ENCODE measurements around the gene CLDN5. TPM values are rescaled to one million over a fixed set of nuclear protein-coding genes. Genes with fewer than 3 reads are reported as not detected.

CLDN5 gene
- total and polyA plus RNA-seq, 7 experiments from 2014 or later = 1.7 to 11.7 (median 4.4) TPM; not detected in 3

GRCh38 chr22:19510919-19511341 is 13.3 kb downstream of the CLDN5 start:
- Histone ChIP-seq H3K4me1 (ENCODE audit: control insufficient read depth in 2 of 2, insufficient read depth in 2 of 2, low read length in 2 of 2) (peaks cover 0 to 4% of the 10 kb centered on the region in 2 donors), H3K27me3 (ENCODE audit: control insufficient read depth in 2 of 2, insufficient read depth in 2 of 2, low read length in 2 of 2) (no peaks in the 10 kb centered on the region), H3K27ac (ENCODE audit: low read depth, low read length) (no peak overlapping the region), H3K9me3 (ENCODE audit: control insufficient read depth in 2 of 3, low read length in 3 of 3) (no peaks in the 10 kb centered on the region), H3K36me3 (ENCODE audit: control insufficient read depth in 2 of 3, insufficient read depth in 3 of 3, low read length in 3 of 3) (no peaks in the 10 kb centered on the region), H3K4me3 (ENCODE audit: low read length) (no peak overlapping the region)
- Mint-ChIP-seq H3K36me3 (peaks cover 0 to 31% (median 6%) of the 10 kb centered on the region in 5 donors), H3K27me3 (no peaks in the 10 kb centered on the region), H3K4me3 (no peak overlapping the region), H3K27ac (no peak overlapping the region), H3K9me3 (peaks cover 0 to 10% (median 5%) of the 10 kb centered on the region in 11 donors), H3K4me1 (peaks cover 7 to 16% (median 10%) of the 10 kb centered on the region in 7 donors)
- DNase-seq = no peak
- intact Hi-C loops (cut with micrococcal nuclease) = no loop called here
- no peak for ATAC-seq
- ChIA-PET CTCF (no interaction called here), POLR2A (no interaction called here)

- intact Hi-C loops (cut with micrococcal nuclease) = no loop called here
- H3K27me3 ChIP-seq (ENCODE audit: control insufficient read depth in 2 of 2, insufficient read depth in 2 of 2, low read length in 2 of 2) = no peaks in the 10 kb centered on the region
These were observed 14.3 kb downstream of the CLDN5 start for GRCh38 chr22:19509923-19510322.

GRCh38 chr22:19509191-19509590 is 15.0 kb downstream of the CLDN5 start:
- POLR2A ChIA-PET = no interaction called here
- no peak overlapping the region for H3K27ac Mint-ChIP-seq

More at GRCh38 chr22:19509923-19510322, 14.3 kb downstream of the CLDN5 start:
- DNase-seq (no peak), ATAC-seq (no peak)
- Mint-ChIP-seq H3K4me3 (no peak overlapping the region), H3K9me3 (peaks cover 0 to 10% (median 5%) of the 10 kb centered on the region in 11 donors), H3K27me3 (no peaks in the 10 kb centered on the region), H3K4me1 (peaks cover 17 to 20% (median 18%) of the 10 kb centered on the region in 7 donors), H3K27ac (no peak overlapping the region), H3K36me3 (peaks cover 0 to 28% (median 6%) of the 10 kb centered on the region in 5 donors)
- POLR2A ChIA-PET = no interaction called here
- CTCF ChIA-PET = interaction anchor here (0.6 kb wide), 1 partner anchor 1453 kb away, joined by 3 read pairs; no protein-coding TSS in a partner anchor
- H3K27ac ChIP-seq (ENCODE audit: low read depth, low read length) = no peak overlapping the region
- H3K9me3 ChIP-seq (ENCODE audit: control insufficient read depth in 2 of 3, low read length in 3 of 3) = no peaks in the 10 kb centered on the region
- no peak overlapping the region for H3K4me3 ChIP-seq (ENCODE audit: low read length)
- peaks cover 0 to 14% of the 10 kb centered on the region in 2 donors for H3K4me1 ChIP-seq (ENCODE audit: control insufficient read depth in 2 of 2, insufficient read depth in 2 of 2, low read length in 2 of 2)
- no peaks in the 10 kb centered on the region for H3K36me3 ChIP-seq (ENCODE audit: control insufficient read depth in 2 of 3, insufficient read depth in 3 of 3, low read length in 3 of 3)

GRCh38 chr22:19508024-19508776 is 16.0 kb downstream of the CLDN5 start:
- Histone ChIP-seq H3K36me3 (ENCODE audit: control insufficient read depth in 2 of 3, insufficient read depth in 3 of 3, low read length in 3 of 3) (no peaks in the 10 kb centered on the region), H3K9me3 (ENCODE audit: control insufficient read depth in 2 of 3, low read length in 3 of 3) (no peaks in the 10 kb centered on the region), H3K4me1 (ENCODE audit: control insufficient read depth in 2 of 2, insufficient read depth in 2 of 2, low read length in 2 of 2) (peaks cover 0 to 16% of the 10 kb centered on the region in 2 donors), H3K27me3 (ENCODE audit: control insufficient read depth in 2 of 2, insufficient read depth in 2 of 2, low read length in 2 of 2) (no peaks in the 10 kb centered on the region), H3K27ac (ENCODE audit: low read depth, low read length) (no peak overlapping the region), H3K4me3 (ENCODE audit: low read length) (no peak overlapping the region)
- peaks cover 0 to under 1% (median 0%) of the 10 kb centered on the region in 11 donors for H3K9me3 Mint-ChIP-seq
- peaks cover 14 to 24% (median 18%) of the 10 kb centered on the region in 7 donors for H3K4me1 Mint-ChIP-seq
- ATAC-seq = no peak
- ChIA-PET POLR2A (no interaction called here), CTCF (interaction anchor here (1.3 kb wide), 1 partner anchor 122 kb away, joined by 3 read pairs; no protein-coding TSS in a partner anchor)
- no peak for DNase-seq
- no peak overlapping the region for H3K27ac Mint-ChIP-seq
- H3K27me3 Mint-ChIP-seq = no peaks in the 10 kb centered on the region
- H3K36me3 Mint-ChIP-seq = peaks cover 0 to 14% (median 0%) of the 10 kb centered on the region in 5 donors
- no peak overlapping the region for H3K4me3 Mint-ChIP-seq
- intact Hi-C loops (cut with micrococcal nuclease) = no loop called here

More at GRCh38 chr22:19509191-19509590, 15.0 kb downstream of the CLDN5 start:
- CTCF ChIA-PET = no interaction called here
- H3K27ac ChIP-seq (ENCODE audit: low read depth, low read length) = no peak overlapping the region
- H3K4me3 Mint-ChIP-seq = no peak overlapping the region
- no peaks in the 10 kb centered on the region for H3K27me3 Mint-ChIP-seq
- peaks cover 14 to 24% (median 18%) of the 10 kb centered on the region in 7 donors for H3K4me1 Mint-ChIP-seq
- no peak for DNase-seq
- H3K9me3 Mint-ChIP-seq = peaks cover 0 to 10% (median 5%) of the 10 kb centered on the region in 11 donors
- H3K4me1 ChIP-seq (ENCODE audit: control insufficient read depth in 2 of 2, insufficient read depth in 2 of 2, low read length in 2 of 2) = peaks cover 0 to 16% of the 10 kb centered on the region in 2 donors
- intact Hi-C loops (cut with micrococcal nuclease) = no loop called here
- peaks cover 0 to 23% (median 6%) of the 10 kb centered on the region in 5 donors for H3K36me3 Mint-ChIP-seq
- H3K27me3 ChIP-seq (ENCODE audit: control insufficient read depth in 2 of 2, insufficient read depth in 2 of 2, low read length in 2 of 2) = no peaks in the 10 kb centered on the region
- ATAC-seq = no peak
- no peaks in the 10 kb centered on the region for H3K36me3 ChIP-seq (ENCODE audit: control insufficient read depth in 2 of 3, insufficient read depth in 3 of 3, low read length in 3 of 3)
- H3K9me3 ChIP-seq (ENCODE audit: control insufficient read depth in 2 of 3, low read length in 3 of 3) = no peaks in the 10 kb centered on the region
- H3K4me3 ChIP-seq (ENCODE audit: low read length) = no peak overlapping the region

GRCh38 chr22:19507534-19507861 is 16.7 kb downstream of the CLDN5 start:
- H3K27ac Mint-ChIP-seq = peak overlapping the region in 1 of 9 donors; percentile 43
- H3K4me3 Mint-ChIP-seq = no peak overlapping the region
- Histone ChIP-seq H3K27me3 (ENCODE audit: control insufficient read depth in 2 of 2, insufficient read depth in 2 of 2, low read length in 2 of 2) (no peaks in the 10 kb centered on the region), H3K9me3 (ENCODE audit: control insufficient read depth in 2 of 3, low read length in 3 of 3) (no peaks in the 10 kb centered on the region), H3K36me3 (ENCODE audit: control insufficient read depth in 2 of 3, insufficient read depth in 3 of 3, low read length in 3 of 3) (no peaks in the 10 kb centered on the region), H3K4me3 (ENCODE audit: low read length) (no peak overlapping the region), H3K27ac (ENCODE audit: low read depth, low read length) (no peak overlapping the region), H3K4me1 (ENCODE audit: control insufficient read depth in 2 of 2, insufficient read depth in 2 of 2, low read length in 2 of 2) (peaks cover 0 to 16% of the 10 kb centered on the region in 2 donors)
- peaks cover 14 to 24% (median 18%) of the 10 kb centered on the region in 7 donors for H3K4me1 Mint-ChIP-seq
- peaks cover 0 to 11% (median 0%) of the 10 kb centered on the region in 5 donors for H3K36me3 Mint-ChIP-seq
- intact Hi-C loops (cut with micrococcal nuclease) = no loop called here
- no peak for ATAC-seq
- H3K9me3 Mint-ChIP-seq = no peaks in the 10 kb centered on the region
- DNase-seq = no peak
- no peaks in the 10 kb centered on the region for H3K27me3 Mint-ChIP-seq
- CTCF ChIA-PET = interaction anchor here (1.3 kb wide), 1 partner anchor 122 kb away, joined by 3 read pairs; no protein-coding TSS in a partner anchor
- POLR2A ChIA-PET = no interaction called here

GRCh38 chr22:19506212-19506611 is 18.0 kb downstream of the CLDN5 start:
- H3K36me3 Mint-ChIP-seq = peaks cover 0 to 8% (median 0%) of the 10 kb centered on the region in 5 donors
- CTCF ChIA-PET = interaction anchor here (0.7 to 1.5 kb wide), 2 partner anchors 10 to 30 kb away, joined by 3 to 7 read pairs; no protein-coding TSS in a partner anchor
- ATAC-seq (no peak), DNase-seq (no peak)
- Histone ChIP-seq H3K36me3 (ENCODE audit: control insufficient read depth in 2 of 3, insufficient read depth in 3 of 3, low read length in 3 of 3) (no peaks in the 10 kb centered on the region), H3K4me1 (ENCODE audit: control insufficient read depth in 2 of 2, insufficient read depth in 2 of 2, low read length in 2 of 2) (peaks cover 0 to 16% of the 10 kb centered on the region in 2 donors), H3K9me3 (ENCODE audit: control insufficient read depth in 2 of 3, low read length in 3 of 3) (no peaks in the 10 kb centered on the region), H3K27ac (ENCODE audit: low read depth, low read length) (no peak overlapping the region), H3K4me3 (ENCODE audit: low read length) (no peak overlapping the region), H3K27me3 (ENCODE audit: control insufficient read depth in 2 of 2, insufficient read depth in 2 of 2, low read length in 2 of 2) (no peaks in the 10 kb centered on the region)
- intact Hi-C loops (cut with micrococcal nuclease) = no loop called here
- H3K27me3 Mint-ChIP-seq = no peaks in the 10 kb centered on the region
- POLR2A ChIA-PET = no interaction called here
- H3K4me3 Mint-ChIP-seq = peak overlapping the region in 1 of 10 donors; percentile 24
- peaks cover 14 to 24% (median 18%) of the 10 kb centered on the region in 7 donors for H3K4me1 Mint-ChIP-seq
- no peaks in the 10 kb centered on the region for H3K9me3 Mint-ChIP-seq
- H3K27ac Mint-ChIP-seq = peak overlapping the region in 5 of 9 donors; percentile 53 to 81 (median 62)
